Measurements from ENCODE around the gene GGT6. TPM values are rescaled to one million over a fixed set of nuclear protein-coding genes. Genes with fewer than 3 reads are reported as not detected.
A peak's percentile ranks its signal among the peaks of the same experiment; 100 is the strongest.

Gene GGT6
- total and polyA plus RNA-seq, 2 of the 13 experiments (the other 11 are each of a cell fraction or from before 2014, with no cell fraction given), result 0.16 to 0.80 TPM

DNA sequence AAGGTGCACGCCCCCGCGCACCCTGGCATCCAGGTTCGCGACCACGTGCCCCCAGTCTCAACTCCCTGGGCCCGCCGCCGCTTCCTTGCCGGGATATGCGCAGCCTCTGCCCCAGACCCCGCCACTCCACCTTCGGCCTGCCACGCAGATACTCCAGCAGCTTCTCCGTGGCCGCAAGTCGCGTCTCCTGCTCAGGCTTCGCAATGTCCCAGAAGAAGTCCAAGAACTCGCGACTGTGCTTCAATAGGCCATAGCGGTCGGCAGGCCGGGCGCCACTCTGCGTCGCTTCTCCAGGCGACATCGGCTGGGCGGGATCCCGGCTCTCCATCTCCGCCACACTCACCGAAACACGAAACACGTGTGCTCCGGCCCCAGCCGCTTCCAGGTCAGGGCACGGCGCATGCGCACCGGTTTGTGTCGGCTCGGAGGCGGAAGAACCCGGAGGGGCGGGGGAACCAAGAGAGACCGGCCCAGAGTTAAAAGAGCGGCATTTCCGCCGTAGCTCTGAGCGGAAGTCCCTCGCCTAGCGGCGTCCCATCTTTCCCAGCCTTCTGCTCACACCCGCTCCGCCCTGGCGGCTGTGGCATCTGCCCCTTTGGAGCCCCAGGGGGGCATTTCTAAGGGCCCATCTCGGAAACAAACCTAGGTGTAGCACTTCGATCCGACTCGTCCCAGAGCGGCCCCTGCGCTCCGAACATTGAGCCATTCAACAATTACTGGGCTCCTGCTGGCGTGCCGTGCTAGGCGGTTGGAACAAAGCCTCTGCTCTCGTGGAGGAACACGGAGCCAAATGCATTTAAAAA is 5.2 kb downstream of the GGT6 start, which contains the start of gene MYBBP1A (continued):
- TF ChIP-seq, protein P1, sequence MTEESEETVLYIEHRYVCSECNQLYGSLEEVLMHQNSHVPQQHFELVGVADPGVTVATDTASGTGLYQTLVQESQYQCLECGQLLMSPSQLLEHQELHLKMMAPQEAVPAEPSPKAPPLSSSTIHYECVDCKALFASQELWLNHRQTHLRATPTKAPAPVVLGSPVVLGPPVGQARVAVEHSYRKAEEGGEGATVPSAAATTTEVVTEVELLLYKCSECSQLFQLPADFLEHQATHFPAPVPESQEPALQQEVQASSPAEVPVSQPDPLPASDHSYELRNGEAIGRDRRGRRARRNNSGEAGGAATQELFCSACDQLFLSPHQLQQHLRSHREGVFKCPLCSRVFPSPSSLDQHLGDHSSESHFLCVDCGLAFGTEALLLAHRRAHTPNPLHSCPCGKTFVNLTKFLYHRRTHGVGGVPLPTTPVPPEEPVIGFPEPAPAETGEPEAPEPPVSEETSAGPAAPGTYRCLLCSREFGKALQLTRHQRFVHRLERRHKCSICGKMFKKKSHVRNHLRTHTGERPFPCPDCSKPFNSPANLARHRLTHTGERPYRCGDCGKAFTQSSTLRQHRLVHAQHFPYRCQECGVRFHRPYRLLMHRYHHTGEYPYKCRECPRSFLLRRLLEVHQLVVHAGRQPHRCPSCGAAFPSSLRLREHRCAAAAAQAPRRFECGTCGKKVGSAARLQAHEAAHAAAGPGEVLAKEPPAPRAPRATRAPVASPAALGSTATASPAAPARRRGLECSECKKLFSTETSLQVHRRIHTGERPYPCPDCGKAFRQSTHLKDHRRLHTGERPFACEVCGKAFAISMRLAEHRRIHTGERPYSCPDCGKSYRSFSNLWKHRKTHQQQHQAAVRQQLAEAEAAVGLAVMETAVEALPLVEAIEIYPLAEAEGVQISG (CRISPR knock-in tag; IDR thresholded peaks at IDR 0.05), result peak; percentile 96
- TF ChIP-seq ZNF530 (CRISPR knock-in tag; IDR thresholded peaks at IDR 0.05; ENCODE audit: low read depth) (no peak), ZNF501 (CRISPR knock-in tag; IDR thresholded peaks at IDR 0.05) (peak; percentile 96), ARID2 (CRISPR knock-in tag; IDR thresholded peaks at IDR 0.05; ENCODE audit: borderline replicate concordance) (peak; percentile 24; the same call in 1 of the 2 replicates), NFKB2 (CRISPR knock-in tag; IDR thresholded peaks at IDR 0.05; ENCODE audit: borderline replicate concordance) (peak; percentile 95; the same call in 1 of the 2 replicates), ZNF441 (CRISPR knock-in tag; IDR thresholded peaks at IDR 0.05; ENCODE audit: borderline replicate concordance) (peak; percentile 67)
- TF ChIP-seq, protein P2, sequence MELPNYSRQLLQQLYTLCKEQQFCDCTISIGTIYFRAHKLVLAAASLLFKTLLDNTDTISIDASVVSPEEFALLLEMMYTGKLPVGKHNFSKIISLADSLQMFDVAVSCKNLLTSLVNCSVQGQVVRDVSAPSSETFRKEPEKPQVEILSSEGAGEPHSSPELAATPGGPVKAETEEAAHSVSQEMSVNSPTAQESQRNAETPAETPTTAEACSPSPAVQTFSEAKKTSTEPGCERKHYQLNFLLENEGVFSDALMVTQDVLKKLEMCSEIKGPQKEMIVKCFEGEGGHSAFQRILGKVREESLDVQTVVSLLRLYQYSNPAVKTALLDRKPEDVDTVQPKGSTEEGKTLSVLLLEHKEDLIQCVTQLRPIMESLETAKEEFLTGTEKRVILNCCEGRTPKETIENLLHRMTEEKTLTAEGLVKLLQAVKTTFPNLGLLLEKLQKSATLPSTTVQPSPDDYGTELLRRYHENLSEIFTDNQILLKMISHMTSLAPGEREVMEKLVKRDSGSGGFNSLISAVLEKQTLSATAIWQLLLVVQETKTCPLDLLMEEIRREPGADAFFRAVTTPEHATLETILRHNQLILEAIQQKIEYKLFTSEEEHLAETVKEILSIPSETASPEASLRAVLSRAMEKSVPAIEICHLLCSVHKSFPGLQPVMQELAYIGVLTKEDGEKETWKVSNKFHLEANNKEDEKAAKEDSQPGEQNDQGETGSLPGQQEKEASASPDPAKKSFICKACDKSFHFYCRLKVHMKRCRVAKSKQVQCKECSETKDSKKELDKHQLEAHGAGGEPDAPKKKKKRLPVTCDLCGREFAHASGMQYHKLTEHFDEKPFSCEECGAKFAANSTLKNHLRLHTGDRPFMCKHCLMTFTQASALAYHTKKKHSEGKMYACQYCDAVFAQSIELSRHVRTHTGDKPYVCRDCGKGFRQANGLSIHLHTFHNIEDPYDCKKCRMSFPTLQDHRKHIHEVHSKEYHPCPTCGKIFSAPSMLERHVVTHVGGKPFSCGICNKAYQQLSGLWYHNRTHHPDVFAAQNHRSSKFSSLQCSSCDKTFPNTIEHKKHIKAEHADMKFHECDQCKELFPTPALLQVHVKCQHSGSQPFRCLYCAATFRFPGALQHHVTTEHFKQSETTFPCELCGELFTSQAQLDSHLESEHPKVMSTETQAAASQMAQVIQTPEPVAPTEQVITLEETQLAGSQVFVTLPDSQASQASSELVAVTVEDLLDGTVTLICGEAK (IDR thresholded peaks at IDR 0.05), result peak; percentile 25; the same call in 1 of the 2 replicates
- TF ChIP-seq, protein P2 (CRISPR knock-in tag; IDR thresholded peaks at IDR 0.05), result peak; percentile 80
- TF ChIP-seq, protein P3, sequence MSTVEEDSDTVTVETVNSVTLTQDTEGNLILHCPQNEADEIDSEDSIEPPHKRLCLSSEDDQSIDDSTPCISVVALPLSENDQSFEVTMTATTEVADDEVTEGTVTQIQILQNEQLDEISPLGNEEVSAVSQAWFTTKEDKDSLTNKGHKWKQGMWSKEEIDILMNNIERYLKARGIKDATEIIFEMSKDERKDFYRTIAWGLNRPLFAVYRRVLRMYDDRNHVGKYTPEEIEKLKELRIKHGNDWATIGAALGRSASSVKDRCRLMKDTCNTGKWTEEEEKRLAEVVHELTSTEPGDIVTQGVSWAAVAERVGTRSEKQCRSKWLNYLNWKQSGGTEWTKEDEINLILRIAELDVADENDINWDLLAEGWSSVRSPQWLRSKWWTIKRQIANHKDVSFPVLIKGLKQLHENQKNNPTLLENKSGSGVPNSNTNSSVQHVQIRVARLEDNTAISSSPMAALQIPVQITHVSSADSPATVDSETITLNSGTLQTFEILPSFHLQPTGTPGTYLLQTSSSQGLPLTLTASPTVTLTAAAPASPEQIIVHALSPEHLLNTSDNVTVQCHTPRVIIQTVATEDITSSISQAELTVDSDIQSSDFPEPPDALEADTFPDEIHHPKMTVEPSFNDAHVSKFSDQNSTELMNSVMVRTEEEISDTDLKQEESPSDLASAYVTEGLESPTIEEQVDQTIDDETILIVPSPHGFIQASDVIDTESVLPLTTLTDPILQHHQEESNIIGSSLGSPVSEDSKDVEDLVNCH (CRISPR knock-in tag; IDR thresholded peaks at IDR 0.05), result no peak
